HEK293T (cell line): ENCODE measurements around the gene PSPN.
A peak's percentile ranks its signal among the peaks of the same experiment; 100 is the strongest.

Source experiments
- CTCF ChIA-PET: fragments of 350-600 bp; formaldehyde crosslinking; extraction: SDS; loops from one replicate; lab custom pipeline; 2021; ENCODE audit warnings: antibody characterized with exemption, inconsistent platforms; lab: Yijun Ruan, JAX
- POLR2A ChIA-PET: fragments of 350-600 bp; formaldehyde crosslinking; extraction: SDS; loops from one replicate; lab custom pipeline; 2020; ENCODE audit warnings: antibody characterized with exemption, inconsistent platforms; lab: Yijun Ruan, JAX
- DNase-seq: peaks from one replicate; pipeline ENCODE4 v3.0.0; 2012; ENCODE audit warnings: mixed read lengths; ENCODE audit errors: extremely low spot score
- ARNT ChIP-seq: fragments of 450-650 bp; IDR thresholded peaks from 2 replicates; pipeline ENCODE4 v1.6.1; 2017; ENCODE audit warnings: mild to moderate bottlenecking
- BHLHE40 ChIP-seq: fragments of 450-650 bp; IDR thresholded peaks from 2 replicates; pipeline ENCODE4 v1.6.1; 2016; ENCODE audit warnings: mild to moderate bottlenecking, moderate library complexity, borderline replicate concordance
- CTBP1 ChIP-seq: fragments of 450-650 bp; IDR thresholded peaks from 2 replicates; pipeline ENCODE4 v1.6.1; 2016; ENCODE audit warnings: borderline replicate concordance
- ELF4 ChIP-seq: fragments of 450-650 bp; IDR thresholded peaks from 2 replicates; pipeline ENCODE4 v1.6.1; 2017; ENCODE audit warnings: antibody characterized with exemption
- FOXA1 ChIP-seq: fragments of 450-650 bp; IDR thresholded peaks from 2 replicates; pipeline ENCODE4 v1.6.1; 2016; ENCODE audit warnings: mild to moderate bottlenecking
- FOXK2 ChIP-seq: fragments of 450-650 bp; IDR thresholded peaks from 2 replicates; pipeline ENCODE4 v1.6.1; 2016; ENCODE audit warnings: mild to moderate bottlenecking
- FOXM1 ChIP-seq: fragments of 450-650 bp; IDR thresholded peaks from 2 replicates; pipeline ENCODE4 v1.6.1; 2017; ENCODE audit warnings: mild to moderate bottlenecking, borderline replicate concordance
- HDGF ChIP-seq: fragments of 450-650 bp; IDR thresholded peaks from 2 replicates; pipeline ENCODE4 v1.6.1; 2017; ENCODE audit warnings: antibody characterized with exemption, borderline replicate concordance
- L3MBTL2 ChIP-seq: fragments of 450-650 bp; conservative IDR thresholded peaks from 2 replicates; pipeline ENCODE4 v1.6.1; 2016; ENCODE audit warnings: mild to moderate bottlenecking
- LEF1 ChIP-seq: fragments of 450-650 bp; IDR thresholded peaks from 2 replicates; pipeline ENCODE4 v1.6.1; 2017; ENCODE audit warnings: mild to moderate bottlenecking, borderline replicate concordance
- NFRKB ChIP-seq: fragments of 450-650 bp; IDR thresholded peaks from 2 replicates; pipeline ENCODE4 v1.6.1; 2016; ENCODE audit warnings: mild to moderate bottlenecking, moderate library complexity
- SP1 ChIP-seq: fragments of 450-650 bp; IDR thresholded peaks from 2 replicates; pipeline ENCODE4 v1.6.1; 2017
- SUZ12 ChIP-seq: fragments of 450-650 bp; IDR thresholded peaks from 2 replicates; pipeline ENCODE4 v1.6.1; 2016; ENCODE audit warnings: mild to moderate bottlenecking
- TARDBP ChIP-seq: fragments of 450-650 bp; IDR thresholded peaks from 2 replicates; pipeline ENCODE4 v1.6.1; 2016
- ZNF384 ChIP-seq: fragments of 450-650 bp; IDR thresholded peaks from 2 replicates; pipeline ENCODE4 v1.6.1; 2016
- TF ChIP-seq, protein P1 (sequence below): fragments of 450-650 bp; IDR thresholded peaks from 2 replicates; pipeline ENCODE4 v1.6.1; 2016

PSPN gene

GRCh38 chr19:6393983-6394412, 18.3 kb upstream of the PSPN start:
- ChIA-PET CTCF (no interaction called here), POLR2A (interaction anchor here (0.8 to 3.2 kb wide), 9 partner anchors 9 to 65 kb away, joined by 3 to 20 read pairs (median 4); partner anchors contain the start of genes ALKBH7, KHSRP and SLC25A23)
- TF ChIP-seq BHLHE40 (no peak), L3MBTL2 (0 out of 2 replicates have a peak, but pooled peaks have one; percentile 15)
- DNase-seq = no peak

DNA sequence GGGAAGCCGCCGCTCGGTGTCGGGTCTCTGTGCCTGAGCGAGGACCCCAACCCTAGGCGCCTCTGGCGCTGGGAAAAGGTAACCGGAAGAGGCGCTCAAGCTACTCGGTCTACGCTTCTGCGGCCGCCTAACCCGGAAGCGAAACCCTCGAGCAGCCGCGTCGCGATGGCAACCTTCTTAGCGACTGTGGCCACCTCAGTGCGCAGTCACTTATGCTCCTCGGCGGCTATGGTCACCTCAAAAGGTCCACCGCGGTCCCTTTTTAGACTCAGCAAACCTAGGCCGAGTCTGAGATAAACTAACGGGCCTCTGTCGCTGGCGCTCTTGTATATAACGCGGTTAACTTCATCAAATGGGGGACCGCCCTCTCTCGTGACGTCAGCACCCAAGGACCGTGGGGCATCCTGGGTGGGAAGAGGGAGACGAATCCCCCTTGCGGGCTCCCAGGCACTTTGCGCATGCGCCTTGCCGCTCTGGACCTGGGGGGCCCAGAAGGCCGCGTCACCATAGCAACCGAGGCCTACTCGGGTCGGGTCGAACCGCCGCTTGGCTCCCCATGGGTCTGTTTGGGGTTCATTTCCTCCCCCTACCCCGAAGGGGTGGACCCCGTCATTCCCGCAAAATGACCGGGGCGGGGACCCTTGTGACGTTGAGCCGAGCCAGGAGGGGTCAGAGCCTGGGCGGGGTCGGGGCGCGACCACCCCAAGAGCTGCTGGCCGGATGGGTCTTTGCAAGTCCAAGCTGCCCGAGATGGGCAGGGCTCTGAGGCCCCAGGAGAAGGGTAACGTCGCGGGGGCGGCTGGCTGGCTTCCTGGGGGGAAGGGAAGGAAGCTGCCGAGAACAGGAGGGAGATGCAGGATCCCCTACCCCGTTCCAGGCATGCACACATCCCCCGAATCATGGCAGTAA, 17.6 kb upstream of the PSPN start, which contains the start of gene GTF2F1:
GTF2F1 (minus strand) TSS at position 91 of the 909 bp plus-strand sequence. CDS start 169 bp downstream, outside the sequence.
- CTCF ChIA-PET = no interaction called here
- TF ChIP-seq L3MBTL2 (peak; percentile 68), ELF4 (peak; percentile 70), HDGF (no peak), LEF1 (no peak)

DNA sequence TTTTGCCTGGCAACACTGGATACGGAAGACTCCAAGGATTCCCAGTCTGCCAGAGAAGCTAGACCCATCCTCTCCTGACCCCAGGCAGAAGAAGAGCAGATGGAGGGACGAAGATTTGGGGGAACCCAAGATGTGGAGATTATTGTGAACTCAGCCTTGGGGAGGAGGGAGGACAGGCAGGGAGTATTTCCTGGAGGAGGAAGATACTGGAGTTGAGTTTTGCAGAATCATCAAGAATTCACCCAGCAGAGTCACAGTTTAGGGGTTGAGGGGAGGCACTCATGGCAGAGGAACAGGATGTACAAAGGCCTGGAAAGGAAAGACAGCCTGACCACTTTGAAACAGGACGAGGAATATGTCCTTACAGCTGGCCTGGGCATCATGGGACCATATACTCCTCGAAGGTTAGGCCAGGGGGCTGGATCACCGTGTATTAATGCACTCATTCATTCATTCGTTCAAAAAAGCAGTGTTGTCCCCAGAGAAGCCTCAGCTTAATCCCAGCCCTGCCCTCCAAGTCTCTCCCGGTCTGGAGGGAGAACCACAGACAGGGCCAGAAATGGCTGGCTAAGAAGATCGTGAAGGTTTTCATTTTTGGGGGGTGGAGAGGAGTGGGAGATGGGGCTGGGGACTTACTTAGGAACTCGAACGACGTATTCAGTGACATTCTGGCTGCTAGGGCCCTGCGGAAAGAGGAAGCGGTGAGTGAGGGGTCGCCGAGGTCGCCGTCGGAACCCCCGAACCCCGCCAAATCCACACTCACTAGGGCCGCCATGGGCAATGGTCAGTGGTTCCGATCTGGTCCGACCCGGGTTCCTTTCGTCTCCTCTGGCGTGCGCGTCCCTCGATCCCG, 16.7 kb upstream of the PSPN start:
- DNase-seq = no peak
- TF ChIP-seq SP1 = no peak
- no peak for TF ChIP-seq SUZ12
- no peak for TF ChIP-seq CTBP1
- TF ChIP-seq, protein P1, sequence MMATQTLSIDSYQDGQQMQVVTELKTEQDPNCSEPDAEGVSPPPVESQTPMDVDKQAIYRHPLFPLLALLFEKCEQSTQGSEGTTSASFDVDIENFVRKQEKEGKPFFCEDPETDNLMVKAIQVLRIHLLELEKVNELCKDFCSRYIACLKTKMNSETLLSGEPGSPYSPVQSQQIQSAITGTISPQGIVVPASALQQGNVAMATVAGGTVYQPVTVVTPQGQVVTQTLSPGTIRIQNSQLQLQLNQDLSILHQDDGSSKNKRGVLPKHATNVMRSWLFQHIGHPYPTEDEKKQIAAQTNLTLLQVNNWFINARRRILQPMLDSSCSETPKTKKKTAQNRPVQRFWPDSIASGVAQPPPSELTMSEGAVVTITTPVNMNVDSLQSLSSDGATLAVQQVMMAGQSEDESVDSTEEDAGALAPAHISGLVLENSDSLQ = no peak
- POLR2A ChIA-PET = interaction anchor here (1.1 to 3.2 kb wide), 5 partner anchors 10 to 33 kb away, joined by 4 to 20 read pairs (median 8); partner anchors contain the start of genes ALKBH7 and KHSRP
- CTCF ChIA-PET = no interaction called here

More for the DNA sequence above, 17.6 kb upstream of the PSPN start, which contains the start of gene GTF2F1:
- POLR2A ChIA-PET = interaction anchor here (0.8 to 3.2 kb wide), 9 partner anchors 10 to 66 kb away, joined by 3 to 20 read pairs (median 4); partner anchors contain the start of genes ALKBH7, KHSRP and SLC25A23
- DNase-seq = peak; percentile 99

DNA sequence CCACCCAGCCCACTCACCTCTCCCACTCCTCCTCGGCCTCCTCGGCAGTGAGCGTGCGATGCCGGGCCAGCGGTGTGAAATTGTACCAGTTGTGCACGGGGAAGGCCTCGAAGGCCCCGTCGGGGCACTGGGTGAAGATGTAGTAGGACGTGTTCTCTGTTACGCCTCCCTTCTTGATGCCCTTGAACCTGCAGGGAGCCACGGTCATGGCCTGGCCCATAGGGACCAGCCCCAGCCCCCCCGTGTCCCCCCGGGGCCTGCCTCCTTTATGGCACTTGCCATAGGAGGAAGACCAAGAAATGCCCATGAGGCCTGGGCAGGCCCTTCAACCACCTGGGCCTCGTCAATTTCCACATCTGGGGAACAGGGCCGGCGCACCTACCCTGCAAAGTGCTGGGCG, 11.6 kb upstream of the PSPN start:
- CTCF ChIA-PET = no interaction called here
- POLR2A ChIA-PET = interaction anchor here (0.9 kb wide), 1 partner anchor 10 kb away, joined by 3 read pairs; no protein-coding TSS in a partner anchor
- no peak for TF ChIP-seq ELF4
- TF ChIP-seq BHLHE40 = no peak
- TF ChIP-seq L3MBTL2 = no peak
- TF ChIP-seq, protein P1 = no peak
- TF ChIP-seq LEF1 = no peak
- no peak for TF ChIP-seq FOXA1
- TF ChIP-seq CTBP1 = no peak
- TF ChIP-seq TARDBP = no peak
- TF ChIP-seq FOXK2 = no peak
- no peak for TF ChIP-seq NFRKB
- TF ChIP-seq SUZ12 = no peak
- no peak for TF ChIP-seq ARNT
- no peak for TF ChIP-seq HDGF
- TF ChIP-seq ZNF384 = no peak
- no peak for TF ChIP-seq FOXM1
- no peak for DNase-seq

DNA sequence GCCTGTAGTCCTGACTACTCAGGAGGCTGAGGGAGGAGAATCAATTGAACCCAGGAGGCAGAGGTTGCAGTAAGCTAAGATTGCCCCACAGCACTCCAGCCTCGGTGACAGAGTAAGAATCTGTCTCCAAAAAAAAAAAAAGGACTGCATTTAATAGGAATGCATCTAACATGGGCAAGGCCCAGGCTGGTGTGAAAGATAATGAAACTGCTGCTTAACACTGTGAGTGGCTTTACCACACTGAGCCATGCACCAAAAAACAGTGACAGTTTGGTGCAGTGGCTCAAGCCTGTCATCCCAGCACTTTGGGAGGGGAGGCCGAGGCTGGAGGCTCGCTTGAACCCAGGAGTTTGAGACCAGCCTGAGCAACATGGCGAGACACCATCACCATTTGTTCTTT, 8.6 kb upstream of the PSPN start:
- ChIA-PET POLR2A (no interaction called here), CTCF (no interaction called here)
- no peak for DNase-seq

More for the DNA sequence above, 8.6 kb upstream of the PSPN start:
- TF ChIP-seq SP1 (no peak), CTBP1 (no peak), LEF1 (no peak), SUZ12 (no peak), BHLHE40 (no peak), ZNF384 (no peak), TARDBP (no peak), HDGF (no peak), L3MBTL2 (no peak), NFRKB (no peak), FOXA1 (no peak), ARNT (no peak)
- TF ChIP-seq, protein P1 = no peak
